Measurements from ENCODE around the gene B3GNT5. TPM values are rescaled to one million over a fixed set of nuclear protein-coding genes. Genes with fewer than 3 reads are reported as not detected.

Gene B3GNT5
- total and polyA plus RNA-seq, 2 donors (not counting 3 experiments of a cell fraction or from before 2014, with no cell fraction given), result 4.1 to 25.6 TPM

GRCh38 chr3:183303690-183304089, 50.6 kb downstream of the B3GNT5 start:
- BruUV-seq (replicated peaks), result no TSS peak
- H3K27me3 ChIP-seq (ENCODE audit: control insufficient read depth in 2 of 2, insufficient read depth in 2 of 2, low read length in 2 of 2), result no peaks in the 10 kb centered on the region
- H3K36me3 ChIP-seq (ENCODE audit: control insufficient read depth in 2 of 2, extremely low read depth in 1 of 2, insufficient read depth in 2 of 2, low read length in 2 of 2), result no peaks in the 10 kb centered on the region
- no peak for DNase-seq (ENCODE audit: low read depth, low spot score)
- H3K9me1 ChIP-seq (replicated peaks; ENCODE audit: control insufficient read depth, extremely low read depth, insufficient read depth, low read length), result no peaks in the 10 kb centered on the region
- H3K4me2 ChIP-seq (ENCODE audit: insufficient read depth, low read length), result no peak overlapping the region
- dilution Hi-C loops (cut with MboI; ENCODE audit: extremely low pct_ligation_motif_present, low sequenced_read_pairs), result no loop called here
- no peak for FAIRE-seq
- H3K4me3 ChIP-seq (replicated peaks in 1 of 3; ENCODE audit: insufficient read depth in 1 of 3, low read depth in 1 of 3, low read length in 3 of 3), result no peak overlapping the region
- H2AFZ ChIP-seq (ENCODE audit: low read depth, low read length), result no peak overlapping the region
- intact Hi-C loops (cut with micrococcal nuclease), result no loop called here
- H3K79me2 ChIP-seq (ENCODE audit: control insufficient read depth, insufficient read depth, low read length), result no peaks in the 10 kb centered on the region
- peaks cover 4% of the 10 kb centered on the region for H3K4me1 ChIP-seq (ENCODE audit: control insufficient read depth, extremely low read depth, insufficient read depth, low read length)
- POLR2A ChIA-PET, result no interaction called here
- no peak overlapping the region for H3K27ac ChIP-seq (ENCODE audit: insufficient read depth, low read depth, low read length)
- no peak overlapping the region for H3K9ac ChIP-seq (replicated peaks; ENCODE audit: extremely low read depth, insufficient read depth, low read length)
- no peaks in the 10 kb centered on the region for H3K9me3 ChIP-seq (replicated peaks; ENCODE audit: control insufficient read depth, insufficient read depth, low read length)
- CTCF ChIA-PET, result interaction anchor here (1.0 kb wide), 1 partner anchor 28 kb away, joined by 3 read pairs; no protein-coding TSS in a partner anchor
- TF ChIP-seq POLR2AphosphoS5 (IDR thresholded peaks at IDR 0.05; ENCODE audit: insufficient read depth, low read depth, low read length) (no peak), FOS (IDR thresholded peaks at IDR 0.05; ENCODE audit: borderline replicate concordance, insufficient read depth, low read length) (no peak), GATA2 (IDR thresholded peaks at IDR 0.05; ENCODE audit: insufficient read depth, insufficient read length, low read depth, low read length) (no peak), CTCF (IDR thresholded peaks at IDR 0.05; ENCODE audit: extremely low read depth in 1 of 2, insufficient read depth in 1 of 2, low read depth in 1 of 2, low read length in 2 of 2) (no peak), MAX (IDR thresholded peaks at IDR 0.05; ENCODE audit: insufficient read depth, insufficient read length) (no peak), EZH2 (IDR thresholded peaks at IDR 0.05; ENCODE audit: borderline replicate concordance, low read depth, low read length, severe bottlenecking) (no peak), MYC (IDR thresholded peaks at IDR 0.05; ENCODE audit: low read depth, low read length) (no peak), POLR2A (IDR thresholded peaks at IDR 0.05; ENCODE audit: low read depth, low read length) (no peak), JUN (IDR thresholded peaks at IDR 0.05; ENCODE audit: borderline replicate concordance, insufficient read depth, insufficient read length, low read depth) (no peak)
- H4K20me1 ChIP-seq (replicated peaks; ENCODE audit: control insufficient read depth, extremely low read depth, insufficient read depth, low read length), result no peaks in the 10 kb centered on the region
